Measurements from ENCODE around the gene RTN4RL1. TPM values are rescaled to one million over a fixed set of nuclear protein-coding genes. Genes with fewer than 3 reads are reported as not detected.

Gene RTN4RL1
- polyA plus RNA-seq, 1 donor (not counting 4 experiments of a cell fraction or from before 2014, with no cell fraction given), result 2.3 TPM

- Histone ChIP-seq H3K4me2 (ENCODE audit: control insufficient read depth, extremely low read depth, insufficient read depth, low read depth, low read length) (peak overlapping the region; percentile 64), H2AFZ (ENCODE audit: control insufficient read depth, low read length) (peak overlapping the region; percentile 3), H3K9ac (ENCODE audit: control insufficient read depth, extremely low read depth, insufficient read depth, low read length) (no peak overlapping the region), H3K27me3 (ENCODE audit: control insufficient read depth, extremely low read depth, insufficient read depth, low read length) (peaks cover 55% of the 10 kb centered on the region), H3K4me1 (ENCODE audit: control insufficient read depth, extremely low read depth, insufficient read depth, low read length) (peaks cover 6% of the 10 kb centered on the region), H3K4me3 (ENCODE audit: control insufficient read depth in 2 of 3, extremely low read depth in 1 of 3, insufficient read depth in 2 of 3, low read depth in 1 of 3, low read length in 3 of 3) (no peak overlapping the region), H3K27ac (ENCODE audit: control insufficient read depth, insufficient read depth, low read length) (no peak overlapping the region), H3K79me2 (ENCODE audit: control insufficient read depth, insufficient read depth, low read length) (no peaks in the 10 kb centered on the region), H3K36me3 (ENCODE audit: control insufficient read depth in 2 of 2, extremely low read depth in 1 of 2, insufficient read depth in 2 of 2, low read length in 2 of 2) (no peaks in the 10 kb centered on the region), H3K9me3 (ENCODE audit: control insufficient read depth, low read depth, low read length) (no peaks in the 10 kb centered on the region), H4K20me1 (ENCODE audit: control insufficient read depth, extremely low read depth, insufficient read depth, low read length) (no peaks in the 10 kb centered on the region), H3K9me1 (ENCODE audit: control insufficient read depth, extremely low read depth, insufficient read depth, low read length) (no peaks in the 10 kb centered on the region)
- DNase-seq (ENCODE audit: low read depth, low spot score), result no peak
- TF ChIP-seq CTCF (optimal IDR thresholded peaks at IDR 0.05 in 1 of 3, IDR thresholded peaks at IDR 0.05 in 1 of 3, conservative IDR thresholded peaks at IDR 0.05 in 1 of 3; ENCODE audit: extremely low read depth in 1 of 3, insufficient read depth in 2 of 3, low read length in 3 of 3), result no peak
- TF ChIP-seq EZH2 (IDR thresholded peaks at IDR 0.05; ENCODE audit: low read length), result no peak
- FAIRE-seq, result no peak
- dilution Hi-C loops (cut with MboI; ENCODE audit: extremely low pct_ligation_motif_present, low sequenced_read_pairs), result no loop called here
Measured at GRCh38 chr17:1907909-1908698, 117.0 kb downstream of the RTN4RL1 start.

- H3K9ac ChIP-seq (ENCODE audit: control insufficient read depth, extremely low read depth, insufficient read depth, low read length), result no peak overlapping the region
- no peak overlapping the region for H3K4me2 ChIP-seq (ENCODE audit: control insufficient read depth, extremely low read depth, insufficient read depth, low read depth, low read length)
- no peaks in the 10 kb centered on the region for H3K9me3 ChIP-seq (ENCODE audit: control insufficient read depth, low read depth, low read length)
- TF ChIP-seq CTCF (optimal IDR thresholded peaks at IDR 0.05 in 1 of 3, IDR thresholded peaks at IDR 0.05 in 1 of 3, conservative IDR thresholded peaks at IDR 0.05 in 1 of 3; ENCODE audit: extremely low read depth in 1 of 3, insufficient read depth in 2 of 3, low read length in 3 of 3), result no peak
- no peak for TF ChIP-seq EZH2 (IDR thresholded peaks at IDR 0.05; ENCODE audit: low read length)
- H3K36me3 ChIP-seq (ENCODE audit: control insufficient read depth in 2 of 2, extremely low read depth in 1 of 2, insufficient read depth in 2 of 2, low read length in 2 of 2), result no peaks in the 10 kb centered on the region
- FAIRE-seq (no peak), DNase-seq (ENCODE audit: low read depth, low spot score) (no peak)
- H3K4me1 ChIP-seq (ENCODE audit: control insufficient read depth, extremely low read depth, insufficient read depth, low read length), result peaks cover 6% of the 10 kb centered on the region
- no peaks in the 10 kb centered on the region for H3K9me1 ChIP-seq (ENCODE audit: control insufficient read depth, extremely low read depth, insufficient read depth, low read length)
- H3K27me3 ChIP-seq (ENCODE audit: control insufficient read depth, extremely low read depth, insufficient read depth, low read length), result peaks cover 53% of the 10 kb centered on the region
- H3K79me2 ChIP-seq (ENCODE audit: control insufficient read depth, insufficient read depth, low read length), result no peaks in the 10 kb centered on the region
- dilution Hi-C loops (cut with MboI; ENCODE audit: extremely low pct_ligation_motif_present, low sequenced_read_pairs), result no loop called here
- no peak overlapping the region for H2AFZ ChIP-seq (ENCODE audit: control insufficient read depth, low read length)
- H3K4me3 ChIP-seq (ENCODE audit: control insufficient read depth in 2 of 3, extremely low read depth in 1 of 3, insufficient read depth in 2 of 3, low read depth in 1 of 3, low read length in 3 of 3), result no peak overlapping the region
- no peak overlapping the region for H3K27ac ChIP-seq (ENCODE audit: control insufficient read depth, insufficient read depth, low read length)
- H4K20me1 ChIP-seq (ENCODE audit: control insufficient read depth, extremely low read depth, insufficient read depth, low read length), result no peaks in the 10 kb centered on the region
Measured at GRCh38 chr17:1907216-1907631, 117.9 kb downstream of the RTN4RL1 start.

Measured in keratinocyte (primary cell).